Aorta (tissue), 5 donors: ENCODE results near the gene RAB20. TPM values are rescaled to one million over a fixed set of nuclear protein-coding genes. Genes with fewer than 3 reads are reported as not detected.

Experiments
- ATAC-seq: fragments of 200-7000 bp; cut with Tn5 transposase; one replicate; pipeline ENCODE4 v1.9.1; 2022; ENCODE audit warnings: moderate library complexity; ENCODE audit not compliant: low FRiP score
- DNase-seq, 2 donors: peaks; one replicate each; pipeline ENCODE4 v3.0.0-alpha.2; 2020
- H3K27ac ChIP-seq, 2 donors: one replicate each; pipeline ENCODE4 v1.5.1; 2013; ENCODE audit warnings: low read length in 2 of 2, mild to moderate bottlenecking in 2 of 2, moderate library complexity in 2 of 2, control low read depth in 1 of 2, inconsistent platforms in 1 of 2, low read depth in 1 of 2
- H3K27me3 ChIP-seq, 2 donors: one replicate each; pipeline ENCODE4 v1.6.1; 2013; ENCODE audit warnings: control low read depth in 1 of 2, low read length in 1 of 2, mild to moderate bottlenecking in 1 of 2, moderate library complexity in 1 of 2; ENCODE audit not compliant: insufficient read depth in 2 of 2, control insufficient read depth in 1 of 2
- H3K36me3 ChIP-seq, 2 donors: one replicate each; pipeline ENCODE4 v1.6.1; 2013; ENCODE audit warnings: control low read depth in 1 of 2, low read length in 1 of 2, mild to moderate bottlenecking in 1 of 2; ENCODE audit not compliant: insufficient read depth in 2 of 2, control insufficient read depth in 1 of 2
- H3K4me1 ChIP-seq, 2 donors: one replicate each; pipeline ENCODE4 v1.6.1; 2013; ENCODE audit warnings: low read length in 2 of 2, control low read depth in 1 of 2, mild to moderate bottlenecking in 1 of 2, moderate library complexity in 1 of 2; ENCODE audit not compliant: insufficient read depth in 2 of 2, control insufficient read depth in 1 of 2
- H3K4me3 ChIP-seq, 2 donors: one replicate each; pipeline ENCODE4 v1.5.1; 2013; ENCODE audit warnings: low read length in 2 of 2, control low read depth in 1 of 2, mild to moderate bottlenecking in 1 of 2
- H3K9me3 ChIP-seq: one replicate; pipeline ENCODE4 v1.6.1; 2013; ENCODE audit warnings: mild to moderate bottlenecking, low read length; ENCODE audit not compliant: control insufficient read depth
- WGBS, 2 donors: extraction: QIAGEN DNeasy Blood & Tissue Kit; methylation state at CpG; one replicate each; pipeline ENCODE4 v1.1.7; 2013; 5-methylcytosine and 5-hydroxymethylcytosine counted together
- intact Hi-C, 2 donors: fragments of 100-400 bp; cut with DNase I; formaldehyde crosslinking; loops; one replicate each; pipeline versions ENCODE4 v1.14.2 to v1.15.0; 2022
- polyA plus RNA-seq, 2 donors: library from polyadenylated mRNA; stranded (reverse); fragments of 200-250 nt; gene quantifications; one replicate each; pipeline ENCODE4 v1.2.3, GENCODE V29; 2013
- total RNA-seq, 2 donors: library from RNA; stranded (reverse); fragmentation: NEBNext Ultra II Directional; extraction: Animal tissue kit (Norgen Biotek cat#: 25700); gene quantifications; one replicate each; pipeline ENCODE4 v1.2.1, GENCODE V29; 2021
- donor health status: healthy with polysubstance abuse.
- donor health status: Bipolar disorder and iron deficiency.
- donor health status: DM: no; HTN: no; CAD: no.
- donor health status: DM: no; HTN: no; CAD: no.
- donor health status: DM: yes; HTN: yes; CAD: no.

The RAB20 gene
- total and polyA plus RNA-seq, 4 donors: 12.9 to 22.4 (median 17.5) TPM

DNA sequence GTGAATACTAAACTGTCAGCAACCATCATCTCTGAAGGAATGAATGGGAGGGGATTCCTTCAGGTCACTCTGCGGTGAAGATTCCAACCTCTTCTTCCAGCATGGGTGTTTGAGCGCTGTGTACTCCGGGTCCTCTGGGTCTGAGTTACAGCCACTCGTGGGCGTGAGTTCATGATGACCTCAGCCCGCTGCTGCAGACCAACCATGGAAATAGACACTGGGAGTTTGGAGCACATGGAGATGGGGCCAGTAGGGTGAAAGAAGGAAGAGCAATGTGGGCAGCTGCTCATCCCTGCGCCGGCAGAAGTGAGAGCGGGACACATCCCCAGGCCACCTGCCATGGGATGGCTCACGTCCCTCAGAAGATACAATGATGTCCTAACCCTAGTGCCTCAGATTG is 16.8 kb upstream of the RAB20 start:
- Histone ChIP-seq H3K27ac (no peak overlapping the region), H3K9me3 (no peaks in the 10 kb centered on the region), H3K27me3 (no peaks in the 10 kb centered on the region), H3K36me3 (no peaks in the 10 kb centered on the region), H3K4me1 (no peaks in the 10 kb centered on the region), H3K4me3 (no peak overlapping the region)
- 78% methylated on average over 10 of the region's 10 CpGs for WGBS, 2 donors
- peak in 1 of 2 donors; percentile 30 for DNase-seq
- intact Hi-C loops: no loop called here
- ATAC-seq: no peak

DNA sequence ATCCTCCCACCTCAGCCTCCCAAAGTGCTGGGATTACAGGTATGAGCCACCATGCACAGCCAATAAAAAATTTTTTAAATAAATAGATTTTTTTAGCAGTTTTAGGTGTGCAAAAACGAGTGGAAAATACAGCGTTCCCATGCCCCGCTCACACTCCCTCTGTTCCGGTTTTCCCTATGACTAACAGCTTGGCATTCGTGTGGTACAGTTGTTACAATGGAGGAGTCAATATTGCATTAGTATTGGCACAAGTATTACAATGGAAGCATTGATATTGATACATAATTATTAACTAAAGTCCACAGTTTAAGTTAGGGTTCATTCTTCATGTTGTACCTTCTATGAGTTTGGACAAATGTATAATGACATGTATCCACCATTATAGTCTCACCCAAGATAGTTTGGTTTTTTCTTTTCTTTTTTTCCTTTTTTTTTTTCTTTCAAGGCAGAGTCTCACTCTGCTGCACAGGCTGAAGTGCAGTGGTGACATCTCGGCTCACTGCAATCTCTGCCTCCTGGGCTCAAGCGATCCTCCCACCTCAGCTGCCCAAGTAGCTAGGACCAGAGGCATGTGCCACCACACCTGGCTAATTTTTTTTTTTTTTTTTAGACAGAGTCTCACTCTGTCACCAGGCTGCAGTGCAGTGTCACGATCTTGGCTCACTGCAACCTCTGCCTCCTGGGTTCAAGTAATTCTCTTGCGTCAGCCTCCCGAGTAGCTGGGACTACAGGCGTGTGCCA is 15.4 kb upstream of the RAB20 start:
- H3K36me3 ChIP-seq: no peaks in the 10 kb centered on the region
- H3K9me3 ChIP-seq: no peaks in the 10 kb centered on the region
- no peaks in the 10 kb centered on the region for H3K4me1 ChIP-seq
- ATAC-seq (no peak), DNase-seq (peak in 1 of 2 donors; percentile 15)
- intact Hi-C loops: no loop called here
- WGBS, 2 donors: 90 to 93% methylated on average over 11 of the region's 11 CpGs
- no peak overlapping the region for H3K27ac ChIP-seq
- no peaks in the 10 kb centered on the region for H3K27me3 ChIP-seq
- no peak overlapping the region for H3K4me3 ChIP-seq

DNA sequence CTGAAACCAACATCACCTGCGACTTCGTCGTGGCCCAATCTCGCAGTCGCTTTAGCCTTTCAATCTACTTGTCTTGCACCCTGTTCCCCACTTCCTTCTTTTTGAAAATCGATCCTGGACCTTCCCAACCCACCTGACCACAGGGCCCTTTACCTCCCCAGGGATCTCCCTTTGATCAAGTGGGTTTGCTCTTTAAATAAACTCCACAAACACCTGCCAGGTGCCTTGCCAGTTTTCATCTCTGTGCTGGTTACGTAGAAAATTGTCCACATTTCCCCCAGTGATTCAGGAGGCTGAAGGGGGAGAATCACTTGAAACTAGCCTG is 14.5 kb upstream of the RAB20 start:
- Histone ChIP-seq H3K27ac (no peak overlapping the region), H3K4me1 (no peaks in the 10 kb centered on the region), H3K36me3 (no peaks in the 10 kb centered on the region), H3K9me3 (no peaks in the 10 kb centered on the region), H3K4me3 (no peak overlapping the region), H3K27me3 (no peaks in the 10 kb centered on the region)
- DNase-seq (no peak), ATAC-seq (no peak)
- intact Hi-C loops: no loop called here
- 82 to 86% methylated on average over 7 of the region's 7 CpGs for WGBS, 2 donors

DNA sequence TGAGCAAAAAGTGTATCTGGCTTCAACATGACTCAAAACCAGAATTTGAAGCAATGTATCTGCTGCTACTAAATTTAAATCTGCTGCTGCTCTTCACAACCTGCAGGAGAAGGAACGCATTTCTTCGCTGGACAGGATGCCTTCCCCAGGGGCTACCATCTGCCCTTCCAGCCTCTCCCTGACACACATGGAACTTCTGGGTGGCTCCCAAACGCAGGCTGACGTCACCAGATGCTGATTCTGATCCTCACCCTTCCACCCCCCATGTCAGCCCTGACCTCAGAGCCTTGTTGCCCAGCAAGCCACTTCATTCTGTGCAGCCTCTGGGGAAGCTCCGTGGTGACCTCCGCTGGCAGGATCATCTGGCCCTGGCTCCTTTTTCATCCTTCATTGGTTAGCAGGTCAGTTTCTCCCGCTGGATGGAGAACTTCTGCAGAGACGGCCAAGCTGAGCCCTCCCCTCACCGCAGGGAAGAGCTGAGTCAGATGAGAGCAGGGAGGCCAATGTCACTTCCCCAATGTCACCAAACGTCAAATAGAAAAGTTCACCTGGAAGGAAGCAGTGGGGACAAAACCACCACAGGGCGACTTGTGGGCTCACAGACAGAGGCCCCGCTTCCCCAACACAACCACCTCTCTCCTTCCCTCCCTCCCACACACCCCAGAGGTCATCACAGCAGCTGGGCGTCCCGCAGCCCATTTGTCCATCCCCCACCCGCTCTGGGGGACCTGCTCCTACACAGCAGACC is 14.0 kb upstream of the RAB20 start:
- H3K4me1 ChIP-seq: no peaks in the 10 kb centered on the region
- intact Hi-C loops: no loop called here
- no peaks in the 10 kb centered on the region for H3K27me3 ChIP-seq
- WGBS, 2 donors: 63 to 64% methylated on average over 15 of the region's 15 CpGs
- ATAC-seq (peak; percentile 51), DNase-seq (peak; percentile 67 to 70)
- H3K9me3 ChIP-seq: no peaks in the 10 kb centered on the region
- H3K36me3 ChIP-seq: no peaks in the 10 kb centered on the region
- no peak overlapping the region for H3K4me3 ChIP-seq
- no peak overlapping the region for H3K27ac ChIP-seq

DNA sequence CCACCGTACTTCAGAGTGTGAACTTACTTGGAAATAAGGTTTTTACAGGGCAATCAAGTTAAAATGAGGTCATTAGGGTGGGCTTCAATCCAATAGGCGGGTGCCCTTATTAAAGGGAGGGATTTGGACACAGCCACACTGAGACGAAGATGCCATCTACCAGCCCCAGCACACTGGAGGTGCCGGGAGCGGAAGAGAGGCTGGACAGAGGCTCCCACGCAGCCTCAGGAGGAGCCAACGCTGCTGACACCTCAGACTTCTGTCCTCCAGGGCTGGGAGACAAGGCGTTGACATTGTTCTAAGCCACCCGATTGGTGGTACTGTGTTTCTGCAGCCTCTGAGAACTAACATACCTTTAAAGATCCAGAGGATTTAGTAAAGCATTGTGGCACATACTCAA is 12.6 kb upstream of the RAB20 start:
- H3K36me3 ChIP-seq: no peaks in the 10 kb centered on the region
- H3K9me3 ChIP-seq: no peaks in the 10 kb centered on the region
- intact Hi-C loops: no loop called here
- 8 to 11% methylated on average over 9 of the region's 9 CpGs for WGBS, 2 donors
- peak; percentile 36 to 71 for DNase-seq
- H3K4me1 ChIP-seq: no peaks in the 10 kb centered on the region
- ATAC-seq: no peak
- H3K27me3 ChIP-seq: no peaks in the 10 kb centered on the region
- H3K4me3 ChIP-seq: no peak overlapping the region
- H3K27ac ChIP-seq: no peak overlapping the region

DNA sequence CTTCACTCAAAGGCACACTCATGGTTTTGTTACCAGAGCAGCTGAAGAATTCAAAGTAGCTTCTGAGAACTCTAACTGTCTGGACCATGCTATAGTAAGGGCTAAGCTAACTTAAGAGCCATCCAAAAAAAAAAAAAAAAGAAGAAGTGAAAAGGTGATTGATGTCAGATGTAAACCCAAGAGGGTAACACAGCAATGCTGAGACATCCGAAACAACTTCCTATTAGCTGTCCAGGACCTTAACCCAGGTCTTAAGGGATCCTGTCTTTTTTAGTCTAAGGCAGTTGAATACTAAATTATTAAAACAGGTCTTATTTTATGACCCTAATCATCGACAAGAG is 11.2 kb upstream of the RAB20 start:
- ATAC-seq (no peak), DNase-seq (no peak)
- Histone ChIP-seq H3K27ac (no peak overlapping the region), H3K9me3 (no peaks in the 10 kb centered on the region), H3K4me1 (no peaks in the 10 kb centered on the region), H3K27me3 (no peaks in the 10 kb centered on the region), H3K4me3 (no peak overlapping the region), H3K36me3 (no peaks in the 10 kb centered on the region)
- 73 to 74% methylated on average over 2 of the region's 2 CpGs for WGBS, 2 donors
- intact Hi-C loops: no loop called here

DNA sequence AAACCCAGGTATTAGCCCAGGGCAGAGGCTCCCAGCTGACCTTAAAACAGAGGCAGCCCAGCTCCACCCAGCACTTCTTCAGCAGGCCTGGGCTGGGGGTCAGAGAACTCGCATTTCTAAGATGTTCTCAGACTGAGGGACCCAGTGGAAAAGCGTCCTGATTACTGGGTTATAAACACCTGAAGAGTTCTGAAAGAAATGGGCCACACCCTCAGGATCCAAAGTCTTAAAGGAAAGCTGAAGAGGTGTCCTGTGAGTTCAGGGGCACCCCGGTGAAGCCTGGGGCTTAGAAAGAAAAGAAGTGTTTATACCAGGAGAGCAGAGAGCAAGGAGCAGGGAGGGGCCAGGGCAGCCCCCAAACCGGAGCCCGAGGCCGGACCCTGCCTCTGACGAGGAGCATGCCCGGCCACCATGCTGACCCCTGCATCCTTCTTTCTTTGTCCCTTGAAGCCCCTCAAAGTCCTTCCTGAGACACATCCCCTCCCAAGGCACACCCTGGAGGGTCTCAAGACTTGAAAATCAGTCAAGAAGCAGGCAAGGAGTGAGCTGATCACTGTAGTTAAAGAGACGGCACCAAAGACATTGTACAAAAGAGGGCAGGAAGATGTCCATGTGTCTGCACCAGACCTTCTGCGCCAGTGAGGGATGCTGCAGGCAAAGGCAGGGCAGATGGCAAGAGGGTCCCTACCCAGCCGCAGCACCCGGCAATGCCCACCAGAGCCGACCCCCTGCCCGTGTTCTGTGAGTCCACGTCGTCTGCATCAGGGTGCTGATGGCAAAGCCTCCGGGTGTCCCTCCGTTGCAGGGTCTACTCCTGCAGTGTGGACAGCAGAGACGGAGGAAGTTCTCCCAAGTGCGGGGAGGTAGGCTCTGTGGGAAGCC is 10.6 kb upstream of the RAB20 start:
- Histone ChIP-seq H3K9me3 (no peaks in the 10 kb centered on the region), H3K4me3 (no peak overlapping the region), H3K36me3 (no peaks in the 10 kb centered on the region), H3K27me3 (no peaks in the 10 kb centered on the region), H3K27ac (no peak overlapping the region), H3K4me1 (no peaks in the 10 kb centered on the region)
- WGBS, 2 donors: 84 to 94% methylated on average over 20 of the region's 20 CpGs
- ATAC-seq: no peak
- intact Hi-C loops: no loop called here
- DNase-seq: peak; percentile 34 to 55

DNA sequence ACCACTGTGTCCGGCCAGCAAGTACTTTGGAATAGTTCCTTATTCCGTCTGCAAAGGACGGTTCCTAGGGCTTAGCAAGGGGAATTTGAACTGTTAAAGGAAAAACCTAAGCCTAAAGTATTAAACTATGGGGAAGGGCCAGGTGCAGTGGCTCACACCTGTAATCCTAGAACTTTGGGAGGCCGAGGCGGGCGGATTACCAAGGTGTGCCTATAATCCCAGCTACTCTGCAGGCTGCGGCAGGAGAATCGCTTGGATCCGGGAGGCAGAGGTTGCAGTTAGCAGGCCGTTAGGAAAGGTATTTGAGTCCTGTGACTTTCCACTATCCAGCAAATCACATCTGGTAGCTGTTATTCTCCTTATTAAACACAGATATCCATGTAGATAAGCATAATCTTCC is 9.4 kb upstream of the RAB20 start:
- no peaks in the 10 kb centered on the region for H3K27me3 ChIP-seq
- intact Hi-C loops: no loop called here
- H3K4me3 ChIP-seq: no peak overlapping the region
- 90 to 93% methylated on average over 10 of the region's 10 CpGs for WGBS, 2 donors
- ATAC-seq: no peak
- H3K27ac ChIP-seq: no peak overlapping the region
- no peaks in the 10 kb centered on the region for H3K36me3 ChIP-seq
- peak; percentile 32 to 57 for DNase-seq
- H3K4me1 ChIP-seq: no peaks in the 10 kb centered on the region
- no peaks in the 10 kb centered on the region for H3K9me3 ChIP-seq
